Thymus (tissue), 11 donors: ENCODE data around the gene UBE3D. TPM values are rescaled to one million over a fixed set of nuclear protein-coding genes. Genes with fewer than 3 reads are reported as not detected.
A peak's percentile ranks its signal among the peaks of the same experiment; 100 is the strongest.

Experiments
- DNase-seq, 9 donors: peaks; one replicate each; pipeline ENCODE4 v3.0.0-alpha.2; 2013; ENCODE audit warnings: low spot score in 9 of 9, low read depth in 6 of 9, missing footprints in 1 of 9
- H3K27ac ChIP-seq, 2 donors: one replicate each; pipeline ENCODE4 v1.5.1; 2013; ENCODE audit warnings: control low read depth in 1 of 2, low read depth in 1 of 2, low read length in 1 of 2, mild to moderate bottlenecking in 1 of 2, moderate library complexity in 1 of 2
- H3K27me3 ChIP-seq, 2 donors: one replicate each; pipeline ENCODE4 v1.5.1; 2013; ENCODE audit warnings: low read length in 1 of 2; ENCODE audit not compliant: control insufficient read depth in 2 of 2, insufficient read depth in 1 of 2
- H3K36me3 ChIP-seq, 2 donors: one replicate each; pipeline ENCODE4 v1.5.1; 2013; ENCODE audit warnings: low read length in 1 of 2, mild to moderate bottlenecking in 1 of 2, moderate library complexity in 1 of 2; ENCODE audit not compliant: control insufficient read depth in 2 of 2, insufficient read depth in 2 of 2
- H3K4me1 ChIP-seq, 2 donors: one replicate each; pipeline ENCODE4 v1.5.1; 2013; ENCODE audit warnings: low read length in 2 of 2; ENCODE audit not compliant: control insufficient read depth in 2 of 2, insufficient read depth in 2 of 2
- H3K4me3 ChIP-seq, 2 donors: one replicate each; pipeline ENCODE4 v1.5.1; 2013; ENCODE audit warnings: low read length in 2 of 2, control low read depth in 1 of 2, mild to moderate bottlenecking in 1 of 2
- H3K9me3 ChIP-seq, 2 donors: one replicate each; pipeline ENCODE4 v1.5.1; 2013; ENCODE audit warnings: low read length in 1 of 2, mild to moderate bottlenecking in 1 of 2; ENCODE audit not compliant: control insufficient read depth in 2 of 2, insufficient read depth in 1 of 2
- WGBS: extraction: QIAGEN DNeasy Blood & Tissue Kit; methylation state at CpG from one replicate; pipeline ENCODE4 v1.1.7; 2013; 5-methylcytosine and 5-hydroxymethylcytosine counted together
- polyA plus RNA-seq: library from polyadenylated mRNA; stranded (reverse); fragments of 200-250 nt; gene quantifications from one replicate; pipeline ENCODE4 v1.2.3, GENCODE V29; 2013
- total RNA-seq: library from RNA; stranded (reverse); fragments of 120-200 nt; gene quantifications from one replicate; pipeline ENCODE4 v1.2.4, GENCODE V29; 2013
- donor health status: healthy.

Gene UBE3D
- total and polyA plus RNA-seq, 2 donors: 7.0 to 8.2 TPM

DNA sequence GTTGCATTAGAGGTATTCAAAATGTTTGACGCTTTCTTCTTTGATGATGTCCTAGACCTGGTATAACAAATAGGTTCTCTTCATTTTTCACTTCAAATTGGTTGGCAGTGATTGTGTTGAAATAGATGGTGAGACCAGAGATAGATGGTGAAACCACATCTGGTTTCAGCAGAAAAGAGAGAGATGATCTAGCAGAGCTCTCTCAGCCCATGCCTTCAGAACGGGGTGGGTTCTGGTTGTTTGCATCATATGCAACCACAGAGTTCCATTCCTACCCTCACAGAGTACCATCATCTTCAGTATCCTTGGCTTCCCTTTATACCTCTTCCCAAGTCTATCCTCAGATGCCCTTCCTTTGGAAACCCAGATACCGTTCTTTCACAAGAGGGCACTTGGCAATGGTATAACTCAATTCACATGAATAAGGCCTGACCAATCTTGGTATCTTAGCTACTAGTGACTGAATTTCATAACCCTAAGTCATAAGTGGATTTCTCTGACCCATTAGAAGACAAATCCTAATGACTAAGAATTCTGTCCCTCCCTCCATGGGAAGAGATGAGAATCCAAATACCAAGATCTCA is 93.7 kb downstream of the UBE3D start:
- H3K36me3 ChIP-seq: no peaks in the 10 kb centered on the region
- H3K27me3 ChIP-seq: no peaks in the 10 kb centered on the region
- 99% methylated on average over 3 of the region's 3 CpGs for WGBS
- H3K27ac ChIP-seq: no peak overlapping the region
- DNase-seq: no peak
- no peaks in the 10 kb centered on the region for H3K9me3 ChIP-seq
- H3K4me1 ChIP-seq: no peaks in the 10 kb centered on the region
- no peak overlapping the region for H3K4me3 ChIP-seq

GRCh38 chr6:82970839-82971238 is 94.8 kb downstream of the UBE3D start:
- Histone ChIP-seq H3K36me3 (no peaks in the 10 kb centered on the region), H3K4me3 (no peak overlapping the region), H3K27me3 (no peaks in the 10 kb centered on the region), H3K4me1 (no peaks in the 10 kb centered on the region), H3K9me3 (no peaks in the 10 kb centered on the region), H3K27ac (no peak overlapping the region)
- DNase-seq: no peak
- WGBS: 98% methylated on average over 1 of the region's 1 CpG

DNA sequence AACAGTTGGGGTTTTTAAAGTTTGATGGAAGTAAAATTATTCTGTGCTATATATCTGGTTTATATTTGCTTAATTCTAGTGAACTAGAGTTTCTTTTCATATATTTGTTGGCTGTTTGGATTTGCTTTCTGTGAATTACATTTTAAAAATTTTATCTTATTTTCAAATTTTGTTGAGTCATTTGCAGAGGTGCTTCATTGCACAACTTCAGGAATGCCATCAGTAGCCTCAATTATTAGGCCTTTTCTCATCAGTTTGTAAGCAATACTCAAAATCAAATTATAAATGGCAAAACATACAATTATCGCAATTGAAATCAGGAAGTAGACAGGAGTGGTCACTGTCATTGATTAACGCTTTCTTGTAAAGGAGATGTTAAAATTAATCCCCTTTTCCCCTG is 96.9 kb downstream of the UBE3D start:
- Histone ChIP-seq H3K27ac (no peak overlapping the region), H3K36me3 (no peaks in the 10 kb centered on the region), H3K4me3 (no peak overlapping the region), H3K4me1 (no peaks in the 10 kb centered on the region), H3K27me3 (no peaks in the 10 kb centered on the region), H3K9me3 (no peaks in the 10 kb centered on the region)
- no peak for DNase-seq
- 96% methylated on average over 2 of the region's 2 CpGs for WGBS

DNA sequence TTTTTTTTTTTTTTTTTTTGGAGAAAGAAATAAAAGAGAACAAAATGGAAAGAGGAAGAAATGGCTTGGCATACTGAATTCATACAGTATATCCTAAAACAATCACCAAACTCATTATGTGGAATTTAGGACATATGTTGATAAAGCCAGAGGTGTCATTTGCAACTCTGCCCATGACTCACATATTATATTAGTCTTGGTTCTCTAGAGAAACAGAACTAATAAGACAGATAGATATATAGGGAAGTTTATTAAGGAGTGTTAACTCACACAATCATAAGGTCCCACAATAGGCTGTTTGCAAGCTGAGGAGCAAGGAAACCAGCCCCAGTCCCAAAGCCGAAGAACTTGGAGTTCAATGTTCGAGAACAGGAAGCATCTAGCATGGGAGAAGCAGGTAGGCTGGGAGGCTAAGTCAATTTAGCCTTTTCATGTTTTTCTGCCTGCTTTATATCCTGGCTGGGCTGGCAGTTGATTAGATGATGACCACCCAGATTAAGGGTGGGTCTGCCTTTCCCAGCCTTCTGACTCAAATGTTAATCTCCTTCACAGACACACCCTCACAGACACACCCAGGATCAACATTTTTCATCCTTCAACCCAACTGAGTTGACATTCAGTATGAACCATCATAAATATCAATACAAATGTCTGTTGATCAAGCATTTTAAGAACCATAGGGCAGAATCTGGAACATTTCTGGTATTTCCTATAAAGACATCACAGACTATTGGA is 102.3 kb downstream of the UBE3D start:
- no peak overlapping the region for H3K27ac ChIP-seq
- 97% methylated on average over 2 of the region's 2 CpGs for WGBS

GRCh38 chr6:82959385-82959941 is 106.2 kb downstream of the UBE3D start:
- 97% methylated on average over 4 of the region's 4 CpGs for WGBS
- H3K27ac ChIP-seq: no peak overlapping the region

More for the DNA sequence above, 102.3 kb downstream of the UBE3D start:
- Histone ChIP-seq H3K9me3 (no peaks in the 10 kb centered on the region), H3K36me3 (no peaks in the 10 kb centered on the region), H3K27me3 (no peaks in the 10 kb centered on the region), H3K4me1 (no peaks in the 10 kb centered on the region), H3K4me3 (no peak overlapping the region)
- no peak for DNase-seq

DNA sequence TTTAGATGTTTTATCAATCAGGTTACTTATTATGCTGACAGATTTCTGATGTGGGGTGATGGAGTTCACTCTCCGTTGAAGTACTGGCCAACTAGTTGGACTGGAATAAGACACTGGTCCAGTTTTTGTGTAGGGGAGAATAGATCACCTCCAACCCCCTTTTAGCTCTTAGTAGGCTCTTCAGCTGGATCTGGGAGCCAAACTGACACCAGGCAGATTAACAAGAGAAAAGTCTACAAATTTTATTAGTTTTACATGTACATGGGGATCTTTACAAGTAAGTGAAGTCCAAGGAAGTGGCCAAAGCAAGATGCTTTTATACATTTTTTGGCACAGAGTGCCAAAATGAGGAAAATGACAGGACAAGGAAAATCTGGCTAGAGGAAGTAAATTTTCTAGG is 107.1 kb downstream of the UBE3D start:
- no peak overlapping the region for H3K27ac ChIP-seq
- H3K4me1 ChIP-seq: peaks cover 0 to 2% of the 10 kb centered on the region in 2 donors
- 95% methylated on average over 1 of the region's 1 CpG for WGBS
- H3K36me3 ChIP-seq: no peaks in the 10 kb centered on the region
- no peaks in the 10 kb centered on the region for H3K9me3 ChIP-seq
- no peak overlapping the region for H3K4me3 ChIP-seq
- no peak for DNase-seq
- H3K27me3 ChIP-seq: no peaks in the 10 kb centered on the region

More at GRCh38 chr6:82959385-82959941, 106.2 kb downstream of the UBE3D start:
- Histone ChIP-seq H3K27me3 (no peaks in the 10 kb centered on the region), H3K4me1 (peaks cover 0 to 2% of the 10 kb centered on the region in 2 donors), H3K4me3 (no peak overlapping the region), H3K9me3 (no peaks in the 10 kb centered on the region), H3K36me3 (no peaks in the 10 kb centered on the region)
- DNase-seq: no peak

- Histone ChIP-seq H3K36me3 (no peaks in the 10 kb centered on the region), H3K27ac (no peak overlapping the region), H3K27me3 (no peaks in the 10 kb centered on the region), H3K9me3 (no peaks in the 10 kb centered on the region), H3K4me1 (peaks cover 0 to 2% of the 10 kb centered on the region in 2 donors), H3K4me3 (no peak overlapping the region)
- DNase-seq: peak in 1 of 9 donors; percentile 6
- WGBS: 96% methylated on average over 2 of the region's 2 CpGs
These were observed 107.8 kb downstream of the UBE3D start for GRCh38 chr6:82957868-82958245.

- Histone ChIP-seq H3K27me3 (no peaks in the 10 kb centered on the region), H3K36me3 (no peaks in the 10 kb centered on the region), H3K4me3 (no peak overlapping the region), H3K9me3 (no peaks in the 10 kb centered on the region), H3K27ac (no peak overlapping the region), H3K4me1 (peaks cover 0 to 2% of the 10 kb centered on the region in 2 donors)
- peak in 2 of 9 donors; percentile 6 to 36 for DNase-seq
- 80% methylated on average over 9 of the region's 9 CpGs for WGBS
These were observed 108.3 kb downstream of the UBE3D start for GRCh38 chr6:82957171-82957867.

DNA sequence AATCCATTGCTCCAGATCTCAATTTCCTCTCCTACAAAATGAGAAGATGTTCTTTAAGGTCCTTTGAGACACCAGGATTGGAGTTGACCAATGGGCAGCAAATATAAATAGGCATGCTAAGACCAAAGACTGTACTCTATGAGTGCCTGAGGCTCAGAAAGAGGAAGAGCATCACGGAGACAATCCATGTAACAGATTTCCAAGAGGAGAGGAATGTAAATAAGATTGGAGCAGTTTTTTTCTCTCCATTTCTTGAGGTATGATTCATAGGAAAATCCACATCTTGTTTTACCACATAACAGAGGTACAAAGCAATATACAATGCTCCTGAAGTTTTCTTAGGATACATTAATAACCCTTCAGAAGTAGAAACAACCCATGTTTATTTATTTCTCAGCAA is 109.8 kb downstream of the UBE3D start:
- no peaks in the 10 kb centered on the region for H3K36me3 ChIP-seq
- no peak overlapping the region for H3K4me3 ChIP-seq
- H3K27ac ChIP-seq: no peak overlapping the region
- WGBS: 98% methylated on average over 1 of the region's 1 CpG
- H3K27me3 ChIP-seq: no peaks in the 10 kb centered on the region
- no peaks in the 10 kb centered on the region for H3K9me3 ChIP-seq
- no peak for DNase-seq
- peaks cover 0 to 2% of the 10 kb centered on the region in 2 donors for H3K4me1 ChIP-seq
